OCI-LY3 (cell line): ENCODE measurements around the gene ENTREP1.

Experiments
- EZH2phosphoT487 ChIP-seq: fragments of 200-600 bp; shearing (Covaris generic); IDR thresholded peaks from 2 replicates; pipeline ENCODE4 v1.6.1; 2018; ENCODE audit warnings: antibody characterized with exemption, mixed run types, low read depth
- TF ChIP-seq, protein P1 (sequence below): fragments of 200-600, 300-600 bp; sonication (generic); IDR thresholded peaks from 2 replicates; pipeline ENCODE4 v1.5.1; 2014; ENCODE audit warnings: antibody characterized with exemption, low read length, low read depth

DNA sequence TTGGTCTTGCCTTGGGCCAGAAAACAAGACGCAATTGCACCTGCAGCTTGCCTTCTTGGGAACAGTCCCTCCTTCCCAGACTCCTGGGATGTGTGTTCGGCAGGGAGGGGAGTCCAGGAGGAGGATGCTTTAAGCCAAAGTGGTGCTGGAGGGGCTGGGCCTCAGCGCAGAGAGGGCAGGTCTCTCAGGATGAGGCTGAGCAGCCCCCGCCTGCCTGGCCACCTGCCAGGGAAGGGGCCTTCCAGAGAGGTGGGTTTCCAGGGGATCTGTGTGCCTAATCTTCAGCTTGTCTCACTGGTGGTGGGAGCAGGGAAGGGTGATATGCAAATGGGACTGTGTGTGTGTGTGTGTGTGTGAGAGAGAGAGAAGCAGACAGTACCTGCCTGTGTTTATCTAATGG is 105.2 kb downstream of the ENTREP1 start:
- TF ChIP-seq, protein P1, sequence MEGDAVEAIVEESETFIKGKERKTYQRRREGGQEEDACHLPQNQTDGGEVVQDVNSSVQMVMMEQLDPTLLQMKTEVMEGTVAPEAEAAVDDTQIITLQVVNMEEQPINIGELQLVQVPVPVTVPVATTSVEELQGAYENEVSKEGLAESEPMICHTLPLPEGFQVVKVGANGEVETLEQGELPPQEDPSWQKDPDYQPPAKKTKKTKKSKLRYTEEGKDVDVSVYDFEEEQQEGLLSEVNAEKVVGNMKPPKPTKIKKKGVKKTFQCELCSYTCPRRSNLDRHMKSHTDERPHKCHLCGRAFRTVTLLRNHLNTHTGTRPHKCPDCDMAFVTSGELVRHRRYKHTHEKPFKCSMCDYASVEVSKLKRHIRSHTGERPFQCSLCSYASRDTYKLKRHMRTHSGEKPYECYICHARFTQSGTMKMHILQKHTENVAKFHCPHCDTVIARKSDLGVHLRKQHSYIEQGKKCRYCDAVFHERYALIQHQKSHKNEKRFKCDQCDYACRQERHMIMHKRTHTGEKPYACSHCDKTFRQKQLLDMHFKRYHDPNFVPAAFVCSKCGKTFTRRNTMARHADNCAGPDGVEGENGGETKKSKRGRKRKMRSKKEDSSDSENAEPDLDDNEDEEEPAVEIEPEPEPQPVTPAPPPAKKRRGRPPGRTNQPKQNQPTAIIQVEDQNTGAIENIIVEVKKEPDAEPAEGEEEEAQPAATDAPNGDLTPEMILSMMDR: no peak
- no peak for TF ChIP-seq EZH2phosphoT487
